Uterus (tissue), 2 donors: ENCODE data around the gene EPC2.

Experiments used
- CTCF ChIP-seq, 4 experiments: fragments of 200-600 bp in 2 of 4; fragments of 450-650 bp in 2 of 4; sonication (generic) in 2 of 4; IDR thresholded peaks; one replicate each; pipeline ENCODE4 v1.5.1; 2016 to 2019; ENCODE audit warnings: antibody characterized with exemption in 4 of 4, mild to moderate bottlenecking in 2 of 4, moderate library complexity in 1 of 4
- POLR2A ChIP-seq, 2 donors: fragments of 450-650 bp; IDR thresholded peaks; one replicate each; pipeline ENCODE4 v1.6.1; 2016; ENCODE audit warnings: antibody characterized with exemption in 2 of 2, mild to moderate bottlenecking in 1 of 2, moderate library complexity in 1 of 2

GRCh38 chr2:148812306-148812705, 167.8 kb downstream of the EPC2 start:
- TF ChIP-seq POLR2A (IDR thresholded peaks at IDR 0.05) (no peak), CTCF (IDR thresholded peaks at IDR 0.05) (no peak)
